ENCODE results near the gene DGKI. TPM values are rescaled to one million over a fixed set of nuclear protein-coding genes. Genes with fewer than 3 reads are reported as not detected.

DGKI gene
- total and polyA plus RNA-seq, 2 of the 13 experiments (the other 11 are each of a cell fraction or from before 2014, with no cell fraction given) = 0.09 to 0.17 TPM

- H3K4me3 ChIP-seq (replicated peaks in 1 of 3; ENCODE audit: insufficient read depth in 1 of 3, low read depth in 2 of 3, low read length in 3 of 3) = no peak overlapping the region
- FAIRE-seq = no peak
- H4K20me1 ChIP-seq (ENCODE audit: insufficient read depth, low read length) = no peaks in the 10 kb centered on the region
- ATAC-seq = no peak
- no peak overlapping the region for H3K27ac ChIP-seq (ENCODE audit: extremely low read length, insufficient read depth, low read length)
- no peak overlapping the region for H2AFZ ChIP-seq (ENCODE audit: low read length)
- no peak overlapping the region for H3K4me2 ChIP-seq (ENCODE audit: low read depth, low read length)
- no peaks in the 10 kb centered on the region for H3K4me1 ChIP-seq (ENCODE audit: insufficient read depth, low read length)
- H3K9ac ChIP-seq (ENCODE audit: insufficient read depth, low read depth, low read length) = no peak overlapping the region
- H3K9me3 ChIP-seq (ENCODE audit: low read length) = no peaks in the 10 kb centered on the region
- intact Hi-C loops (cut with micrococcal nuclease; ENCODE audit: unreplicated experiment) (no loop called here), in situ Hi-C loops (cut with HindIII; ENCODE audit: extremely low pct_ligation_motif_present, low pct_unique_long_range_greater_than_20kb) (loop anchor here (5.0 kb wide), 2 partner anchors 239 to 349 kb away; no protein-coding TSS in a partner anchor)
- POLR2A ChIA-PET = no interaction called here
- no TSS peak for BruUV-seq (replicated peaks)
- H3K79me2 ChIP-seq (ENCODE audit: insufficient read depth, low read length) = no peaks in the 10 kb centered on the region
- no peaks in the 10 kb centered on the region for H3K36me3 ChIP-seq (replicated peaks in 1 of 2; ENCODE audit: control insufficient read depth in 1 of 2, insufficient read depth in 2 of 2, low read length in 2 of 2)
- 20% methylated on average over 9 of the region's 9 CpGs for WGBS (ENCODE audit: low lambda C conversion rate)
- TF ChIP-seq MEIS2 (CRISPR knock-in tag; IDR thresholded peaks at IDR 0.05) = no peak
- TF ChIP-seq ZNF740 (CRISPR knock-in tag; IDR thresholded peaks at IDR 0.05) = no peak
- no peak for TF ChIP-seq TEAD2 (CRISPR knock-in tag; IDR thresholded peaks at IDR 0.05)
- TF ChIP-seq TEAD3 (CRISPR knock-in tag; optimal IDR thresholded peaks at IDR 0.05; ENCODE audit: borderline replicate concordance) = no peak
- TF ChIP-seq ZNF772 (CRISPR knock-in tag; IDR thresholded peaks at IDR 0.05) = no peak
- no peak for TF ChIP-seq PBX2 (CRISPR knock-in tag; IDR thresholded peaks at IDR 0.05)
- no peak for TF ChIP-seq PRDM4 (CRISPR knock-in tag; IDR thresholded peaks at IDR 0.05; ENCODE audit: borderline replicate concordance)
- TF ChIP-seq SOX13 (IDR thresholded peaks at IDR 0.05) = no peak
- no peak for TF ChIP-seq SOX13 (CRISPR knock-in tag; conservative IDR thresholded peaks at IDR 0.05 in 1 of 2, IDR thresholded peaks at IDR 0.05 in 1 of 2)
- no peak for DNase-seq (ENCODE audit: low spot score)
- CTCF ChIA-PET (ENCODE audit: low intra/inter-chr PET ratio, low total read pairs) = no interaction called here
- peaks cover 7 to 35% of the 10 kb centered on the region in 2 experiments; a peak in 4 of 5 replicates for H3K27me3 ChIP-seq (ENCODE audit: control insufficient read depth in 1 of 2, insufficient read depth in 2 of 2, low read length in 2 of 2)
Observed at GRCh38 chr7:137658190-137658900, 188.4 kb downstream of the DGKI start.
